CD4-positive, alpha-beta T cell treated with Interferon alpha-2 for 1 hour (primary cell): ENCODE data around the gene KLHDC9.
A peak's percentile ranks its signal among the peaks of the same experiment; 100 is the strongest.
"Not testable (repeated sequence)": the region's sequence is repeated elsewhere in the genome, so short reads cannot be mapped to it uniquely, and the experiment has no call there.

Experiments
- DNase-seq, 2 donors: peaks; one replicate each; pipeline ENCODE4 v3.0.0-alpha.2; 2020 to 2022

Gene KLHDC9

GRCh38 chr1:161099090-161099802 is 1.1 kb downstream of the KLHDC9 start:
- no peak for DNase-seq

- DNase-seq = no peak
Measured at GRCh38 chr1:161100556-161100955, 2.4 kb downstream of the KLHDC9 start.

- no peak for DNase-seq
Measured at GRCh38 chr1:161106431-161106830, 8.3 kb downstream of the KLHDC9 start.

- DNase-seq = no peak
Measured at GRCh38 chr1:161111117-161111516, 13.0 kb downstream of the KLHDC9 start.

- no peak for DNase-seq
Measured at GRCh38 chr1:161111527-161111926, 13.4 kb downstream of the KLHDC9 start.

GRCh38 chr1:161113915-161114314 is 15.8 kb downstream of the KLHDC9 start:
- DNase-seq = no peak

GRCh38 chr1:161114556-161114955 is 16.4 kb downstream of the KLHDC9 start:
- DNase-seq = no peak

GRCh38 chr1:161115132-161115711 is 17.1 kb downstream of the KLHDC9 start:
- no peak for DNase-seq

- DNase-seq = not testable (repeated sequence)
Measured at GRCh38 chr1:161115961-161116360, 17.8 kb downstream of the KLHDC9 start.

- DNase-seq = peak; percentile 79 to 87
Measured at GRCh38 chr1:161117759-161118581, 19.8 kb downstream of the KLHDC9 start, which contains the start of the genes NIT1 and PFDN2. TSS of gene NIT1 (plus strand) at chr1:161118105. CDS start at chr1:161118177, 72 bp downstream. TSS of gene PFDN2 (minus strand) at chr1:161118037. CDS start at chr1:161118026, 11 bp downstream.

GRCh38 chr1:161119092-161119903 is 21.1 kb downstream of the KLHDC9 start:
- peak; percentile 71 to 84 for DNase-seq

- DNase-seq = no peak
Measured at GRCh38 chr1:161121042-161121650, 23.0 kb downstream of the KLHDC9 start.

- peak in 1 of 2 donors; percentile 19 for DNase-seq
Measured at GRCh38 chr1:161121834-161122233, 23.7 kb downstream of the KLHDC9 start.

GRCh38 chr1:161122967-161123366 is 24.8 kb downstream of the KLHDC9 start:
- DNase-seq = no peak

- no peak for DNase-seq
Measured at GRCh38 chr1:161127649-161128048, 29.5 kb downstream of the KLHDC9 start.

- no peak for DNase-seq
Measured at GRCh38 chr1:161128591-161129420, 30.6 kb downstream of the KLHDC9 start.

- no peak for DNase-seq
Measured at GRCh38 chr1:161130266-161130665, 32.1 kb downstream of the KLHDC9 start.

- DNase-seq = peak in 1 of 2 donors; percentile 33
Measured at GRCh38 chr1:161131523-161132409, 33.6 kb downstream of the KLHDC9 start.

- peak; percentile 95 to 97 for DNase-seq
Measured at GRCh38 chr1:161132410-161133219, 34.5 kb downstream of the KLHDC9 start, which contains the start of gene DEDD. TSS of gene DEDD (minus strand) at chr1:161132667. CDS start at chr1:161124462, 8,205 bp downstream.
